HepG2 (cell line): ENCODE measurements around the gene NIFK. TPM values are rescaled to one million over a fixed set of nuclear protein-coding genes. Genes with fewer than 3 reads are reported as not detected.

Experiments
- ETV6 ChIP-seq: sonication (generic); formaldehyde crosslinking; conservative IDR thresholded peaks from 2 replicates; pipeline ENCODE4 v1.4.0; 2020; ENCODE audit warnings: missing genetic modification reagents
- HOXA9 ChIP-seq: sonication (generic); formaldehyde crosslinking; IDR thresholded peaks from 2 replicates; pipeline ENCODE4 v1.8.1; 2022; ENCODE audit warnings: missing genetic modification reagents, mild to moderate bottlenecking, moderate library complexity, borderline replicate concordance
- KDM2A ChIP-seq: sonication (generic); formaldehyde crosslinking; IDR thresholded peaks from 2 replicates; pipeline ENCODE4 v1.4.0; 2020; ENCODE audit warnings: low read depth, missing genetic modification reagents, borderline replicate concordance
- MED13 ChIP-seq: sonication (generic); formaldehyde crosslinking; IDR thresholded peaks from 2 replicates; pipeline ENCODE4 v1.5.0; 2020; ENCODE audit warnings: missing genetic modification reagents
- NONO ChIP-seq, 2 experiments: fragments of 450-650 bp in 1 of 2; sonication (generic) in 1 of 2; formaldehyde crosslinking in 1 of 2; IDR thresholded peaks in 1 of 2; conservative IDR thresholded peaks in 1 of 2; 2 replicates each; pipeline versions ENCODE4 v1.6.1 to v1.8.0; 2017 to 2022; ENCODE audit warnings: mild to moderate bottlenecking in 1 of 2, missing genetic modification reagents in 1 of 2, moderate library complexity in 1 of 2
- SMAD1 ChIP-seq: sonication (generic); formaldehyde crosslinking; IDR thresholded peaks from 2 replicates; pipeline ENCODE4 v1.4.0; 2020; ENCODE audit warnings: missing genetic modification reagents, low read depth, mild to moderate bottlenecking, borderline replicate concordance
- SP5 ChIP-seq: IDR thresholded peaks from 2 replicates; pipeline ENCODE4 v1.6.1; 2016; ENCODE audit warnings: low read depth, borderline replicate concordance
- ZMYM4 ChIP-seq: sonication (generic); formaldehyde crosslinking; IDR thresholded peaks from 2 replicates; pipeline ENCODE4 v1.8.1; 2023; ENCODE audit warnings: mild to moderate bottlenecking, missing genetic modification reagents
- ZNF17 ChIP-seq: sonication (generic); formaldehyde crosslinking; IDR thresholded peaks from 2 replicates; pipeline ENCODE4 v1.5.0; 2020; ENCODE audit warnings: mild to moderate bottlenecking, missing genetic modification reagents
- ZNF605 ChIP-seq: sonication (generic); formaldehyde crosslinking; IDR thresholded peaks from 2 replicates; pipeline ENCODE4 v1.8.0; 2022; ENCODE audit warnings: mild to moderate bottlenecking, missing genetic modification reagents
- ZNF609 ChIP-seq: sonication (generic); formaldehyde crosslinking; IDR thresholded peaks from 2 replicates; pipeline ENCODE4 v1.4.0; 2020; ENCODE audit warnings: mild to moderate bottlenecking, missing genetic modification reagents, borderline replicate concordance
- ZNF614 ChIP-seq: IDR thresholded peaks from 2 replicates; pipeline ENCODE4 v1.6.1; 2018; ENCODE audit warnings: missing biosample characterization, missing genetic modification reagents, inconsistent platforms, borderline replicate concordance
- ZNF7 ChIP-seq: IDR thresholded peaks from 2 replicates; pipeline ENCODE4 v1.6.1; 2016; ENCODE audit warnings: missing biosample characterization, missing genetic modification reagents
- ZNF784 ChIP-seq: sonication (generic); formaldehyde crosslinking; IDR thresholded peaks from 2 replicates; pipeline ENCODE4 v1.5.1; 2020; ENCODE audit warnings: missing genetic modification reagents, mild to moderate bottlenecking, borderline replicate concordance
- ZNF850 ChIP-seq: sonication (generic); formaldehyde crosslinking; conservative IDR thresholded peaks from 2 replicates; pipeline ENCODE4 v1.9.0; 2021; ENCODE audit warnings: mild to moderate bottlenecking, missing genetic modification reagents
- ZNF879 ChIP-seq: sonication (generic); formaldehyde crosslinking; IDR thresholded peaks from 2 replicates; pipeline ENCODE4 v1.8.1; 2023; ENCODE audit warnings: missing genetic modification reagents
- polyA plus RNA-seq, 8 experiments: library from polyadenylated mRNA; depleted of rRNA in 3 of 8; stranded (reverse) in 7 of 8; unstranded in 1 of 8; fragments of >200 nt; fragmentation: Illumina TruSeq in 4 of 8; extraction: Trizol in 4 of 8; gene quantifications; 2 replicates each; pipeline versions ENCODE4 v1.2.1 to v1.2.3, GENCODE V29; 2011 to 2016; ENCODE audit warnings: low read depth in 4 of 8, missing spikeins in 1 of 8, mixed read lengths in 1 of 8; ENCODE audit not compliant: insufficient read depth in 1 of 8
- total RNA-seq, 5 experiments: library from RNA; depleted of rRNA; stranded (reverse); fragments of >200 nt; fragmentation: Illumina TruSeq; extraction: Trizol; gene quantifications; 2 replicates each; pipeline ENCODE4 v1.2.3, GENCODE V29; 2016; ENCODE audit warnings: low read depth in 1 of 5
- TF ChIP-seq, protein P1 (sequence below): sonication (generic); formaldehyde crosslinking; IDR thresholded peaks from 2 replicates; pipeline ENCODE4 v1.5.0; 2020; ENCODE audit warnings: mild to moderate bottlenecking, missing genetic modification reagents, moderate library complexity
- TF ChIP-seq, protein P2 (sequence below): IDR thresholded peaks from 2 replicates; pipeline ENCODE4 v1.6.1; 2012; ENCODE audit warnings: low read length, improper control_type of control experiment

NIFK gene
- total and polyA plus RNA-seq, 2 of the 13 experiments (the other 11 are each of a cell fraction or from before 2014, with no cell fraction given), result 19.6 to 105 TPM

- TF ChIP-seq, protein P1, sequence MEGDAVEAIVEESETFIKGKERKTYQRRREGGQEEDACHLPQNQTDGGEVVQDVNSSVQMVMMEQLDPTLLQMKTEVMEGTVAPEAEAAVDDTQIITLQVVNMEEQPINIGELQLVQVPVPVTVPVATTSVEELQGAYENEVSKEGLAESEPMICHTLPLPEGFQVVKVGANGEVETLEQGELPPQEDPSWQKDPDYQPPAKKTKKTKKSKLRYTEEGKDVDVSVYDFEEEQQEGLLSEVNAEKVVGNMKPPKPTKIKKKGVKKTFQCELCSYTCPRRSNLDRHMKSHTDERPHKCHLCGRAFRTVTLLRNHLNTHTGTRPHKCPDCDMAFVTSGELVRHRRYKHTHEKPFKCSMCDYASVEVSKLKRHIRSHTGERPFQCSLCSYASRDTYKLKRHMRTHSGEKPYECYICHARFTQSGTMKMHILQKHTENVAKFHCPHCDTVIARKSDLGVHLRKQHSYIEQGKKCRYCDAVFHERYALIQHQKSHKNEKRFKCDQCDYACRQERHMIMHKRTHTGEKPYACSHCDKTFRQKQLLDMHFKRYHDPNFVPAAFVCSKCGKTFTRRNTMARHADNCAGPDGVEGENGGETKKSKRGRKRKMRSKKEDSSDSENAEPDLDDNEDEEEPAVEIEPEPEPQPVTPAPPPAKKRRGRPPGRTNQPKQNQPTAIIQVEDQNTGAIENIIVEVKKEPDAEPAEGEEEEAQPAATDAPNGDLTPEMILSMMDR, result no peak
- TF ChIP-seq MED13 (CRISPR knock-in tag) (no peak), ZNF879 (CRISPR knock-in tag) (no peak), ZNF850 (CRISPR knock-in tag) (no peak), SP5 (CRISPR knock-in tag) (no peak), ZNF7 (CRISPR knock-in tag) (no peak), HOXA9 (no peak), ZNF17 (CRISPR knock-in tag) (no peak), ZNF784 (CRISPR knock-in tag) (no peak), SMAD1 (no peak; the same call in 1 of the 2 replicates), ZNF605 (CRISPR knock-in tag) (0 out of 2 replicates have a peak, but pooled peaks have one; percentile 25), ETV6 (CRISPR knock-in tag) (no peak), NONO (IDR thresholded peaks at IDR 0.05) (no peak), NONO (CRISPR knock-in tag; conservative IDR thresholded peaks at IDR 0.05) (no peak), ZNF609 (CRISPR knock-in tag) (no peak), ZMYM4 (CRISPR knock-in tag) (no peak), ZNF614 (CRISPR knock-in tag) (no peak), KDM2A (CRISPR knock-in tag) (no peak)
- TF ChIP-seq, protein P2, sequence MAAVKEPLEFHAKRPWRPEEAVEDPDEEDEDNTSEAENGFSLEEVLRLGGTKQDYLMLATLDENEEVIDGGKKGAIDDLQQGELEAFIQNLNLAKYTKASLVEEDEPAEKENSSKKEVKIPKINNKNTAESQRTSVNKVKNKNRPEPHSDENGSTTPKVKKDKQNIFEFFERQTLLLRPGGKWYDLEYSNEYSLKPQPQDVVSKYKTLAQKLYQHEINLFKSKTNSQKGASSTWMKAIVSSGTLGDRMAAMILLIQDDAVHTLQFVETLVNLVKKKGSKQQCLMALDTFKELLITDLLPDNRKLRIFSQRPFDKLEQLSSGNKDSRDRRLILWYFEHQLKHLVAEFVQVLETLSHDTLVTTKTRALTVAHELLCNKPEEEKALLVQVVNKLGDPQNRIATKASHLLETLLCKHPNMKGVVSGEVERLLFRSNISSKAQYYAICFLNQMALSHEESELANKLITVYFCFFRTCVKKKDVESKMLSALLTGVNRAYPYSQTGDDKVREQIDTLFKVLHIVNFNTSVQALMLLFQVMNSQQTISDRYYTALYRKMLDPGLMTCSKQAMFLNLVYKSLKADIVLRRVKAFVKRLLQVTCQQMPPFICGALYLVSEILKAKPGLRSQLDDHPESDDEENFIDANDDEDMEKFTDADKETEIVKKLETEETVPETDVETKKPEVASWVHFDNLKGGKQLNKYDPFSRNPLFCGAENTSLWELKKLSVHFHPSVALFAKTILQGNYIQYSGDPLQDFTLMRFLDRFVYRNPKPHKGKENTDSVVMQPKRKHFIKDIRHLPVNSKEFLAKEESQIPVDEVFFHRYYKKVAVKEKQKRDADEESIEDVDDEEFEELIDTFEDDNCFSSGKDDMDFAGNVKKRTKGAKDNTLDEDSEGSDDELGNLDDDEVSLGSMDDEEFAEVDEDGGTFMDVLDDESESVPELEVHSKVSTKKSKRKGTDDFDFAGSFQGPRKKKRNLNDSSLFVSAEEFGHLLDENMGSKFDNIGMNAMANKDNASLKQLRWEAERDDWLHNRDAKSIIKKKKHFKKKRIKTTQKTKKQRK, result no peak
Observed at GRCh38 chr2:121699421-121700333, 37.0 kb downstream of the NIFK start (continued).
